BLaER1 treated with 17β-estradiol and CSF1 and Interleukin-3, amounts not matched to agents 10 nM and 100 nM (cell line): ENCODE measurements around the gene SLC5A7.

Experiments used
- H3K27ac ChIP-seq, 11 experiments: shearing (Covaris generic); formaldehyde crosslinking; 2 replicates each; pipeline ENCODE4 v1.8.1; 2022
- H3K27me3 ChIP-seq, 11 experiments: shearing (Covaris generic); formaldehyde crosslinking; 2 replicates each; pipeline ENCODE4 v1.8.1; 2022
- H3K36me3 ChIP-seq, 11 experiments: shearing (Covaris generic); formaldehyde crosslinking; 2 replicates each; pipeline ENCODE4 v1.8.1; 2022
- H3K4me1 ChIP-seq, 10 experiments: shearing (Covaris generic); formaldehyde crosslinking; 2 replicates each; pipeline ENCODE4 v1.8.1; 2022
- H3K4me2 ChIP-seq, 11 experiments: shearing (Covaris generic); formaldehyde crosslinking; 2 replicates each; pipeline ENCODE4 v1.8.1; 2022
- H3K4me3 ChIP-seq, 10 experiments: shearing (Covaris generic); formaldehyde crosslinking; 2 replicates each; pipeline ENCODE4 v1.8.1; 2022
- H3K9ac ChIP-seq, 11 experiments: shearing (Covaris generic); formaldehyde crosslinking; 2 replicates each; pipeline ENCODE4 v1.8.1; 2022
- H3K9me3 ChIP-seq, 11 experiments: shearing (Covaris generic); formaldehyde crosslinking; replicated peaks in 1 of 11; 2 replicates each; pipeline ENCODE4 v1.8.1; 2022
- H4K20me1 ChIP-seq, 11 experiments: shearing (Covaris generic); formaldehyde crosslinking; 2 replicates each; pipeline ENCODE4 v1.8.1; 2022
- Cebpa-rat ChIP-seq, 11 experiments: shearing (Covaris generic); IDR thresholded peaks; 2 replicates each; pipeline ENCODE4 v1.8.1; 2022

SLC5A7 gene

GRCh38 chr2:108010912-108011591, 24.7 kb downstream of the SLC5A7 start:
- Histone ChIP-seq H3K27ac (no peak overlapping the region), H3K4me3 (no peak overlapping the region), H3K4me2 (no peak overlapping the region), H3K36me3 (no peaks in the 10 kb centered on the region), H4K20me1 (no peaks in the 10 kb centered on the region), H3K27me3 (no peaks in the 10 kb centered on the region), H3K4me1 (no peaks in the 10 kb centered on the region), H3K9ac (no peak overlapping the region), H3K9me3 (peaks cover 26 to 34% (median 31%) of the 10 kb centered on the region in 11 experiments)
- no peak for TF ChIP-seq Cebpa-rat (IDR thresholded peaks at IDR 0.05)

DNA sequence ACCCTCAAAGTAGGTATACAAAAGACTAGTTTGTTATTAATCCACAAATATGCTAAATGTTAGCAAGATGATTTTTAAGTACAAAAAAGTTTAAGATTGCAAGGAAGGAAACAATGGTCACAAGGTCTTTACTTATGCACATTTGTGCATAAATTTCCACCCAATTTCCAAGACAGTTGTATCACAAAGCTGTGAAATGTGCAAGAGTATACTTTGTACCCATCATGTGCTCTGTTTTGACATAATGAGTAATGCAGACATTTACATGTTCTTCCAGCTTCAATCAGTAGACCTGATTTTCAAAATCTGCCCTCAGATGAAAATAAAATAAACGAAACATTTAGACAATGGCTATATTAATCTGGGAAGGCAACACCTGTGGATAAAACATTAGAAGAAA, 27.0 kb downstream of the SLC5A7 start:
- H3K27ac ChIP-seq = no peak overlapping the region
- no peak overlapping the region for H3K4me3 ChIP-seq
- H3K4me1 ChIP-seq = peaks cover 0 to 3% (median 0%) of the 10 kb centered on the region in 10 experiments; a peak in 1 of 20 replicates
- H3K27me3 ChIP-seq = no peaks in the 10 kb centered on the region
- peaks cover 26 to 34% (median 31%) of the 10 kb centered on the region in 11 experiments for H3K9me3 ChIP-seq
- no peak overlapping the region for H3K9ac ChIP-seq
- no peaks in the 10 kb centered on the region for H3K36me3 ChIP-seq
- TF ChIP-seq Cebpa-rat (IDR thresholded peaks at IDR 0.05) = no peak
- no peaks in the 10 kb centered on the region for H4K20me1 ChIP-seq
- no peak overlapping the region for H3K4me2 ChIP-seq

GRCh38 chr2:108022628-108023027, 36.3 kb downstream of the SLC5A7 start:
- TF ChIP-seq Cebpa-rat (IDR thresholded peaks at IDR 0.05) = no peak
- H3K9me3 ChIP-seq = no peaks in the 10 kb centered on the region
- H3K9ac ChIP-seq = no peak overlapping the region
- no peaks in the 10 kb centered on the region for H3K36me3 ChIP-seq
- no peak overlapping the region for H3K4me3 ChIP-seq
- H3K4me2 ChIP-seq = no peak overlapping the region
- H3K27ac ChIP-seq = no peak overlapping the region
- H3K4me1 ChIP-seq = peaks cover 0 to 12% (median 4%) of the 10 kb centered on the region in 10 experiments; a peak in 7 of 20 replicates
- H3K27me3 ChIP-seq = no peaks in the 10 kb centered on the region
- H4K20me1 ChIP-seq = no peaks in the 10 kb centered on the region

- no peaks in the 10 kb centered on the region for H3K9me3 ChIP-seq
- TF ChIP-seq Cebpa-rat (IDR thresholded peaks at IDR 0.05) = no peak
- H3K4me1 ChIP-seq = peaks cover 0 to 6% (median 4%) of the 10 kb centered on the region in 10 experiments; a peak in 7 of 20 replicates
- no peak overlapping the region for H3K27ac ChIP-seq
- no peak overlapping the region for H3K4me2 ChIP-seq
- no peaks in the 10 kb centered on the region for H4K20me1 ChIP-seq
- H3K9ac ChIP-seq = no peak overlapping the region
- no peak overlapping the region for H3K4me3 ChIP-seq
- no peaks in the 10 kb centered on the region for H3K36me3 ChIP-seq
- no peaks in the 10 kb centered on the region for H3K27me3 ChIP-seq
These were observed 37.5 kb downstream of the SLC5A7 start for GRCh38 chr2:108023776-108024175.

DNA sequence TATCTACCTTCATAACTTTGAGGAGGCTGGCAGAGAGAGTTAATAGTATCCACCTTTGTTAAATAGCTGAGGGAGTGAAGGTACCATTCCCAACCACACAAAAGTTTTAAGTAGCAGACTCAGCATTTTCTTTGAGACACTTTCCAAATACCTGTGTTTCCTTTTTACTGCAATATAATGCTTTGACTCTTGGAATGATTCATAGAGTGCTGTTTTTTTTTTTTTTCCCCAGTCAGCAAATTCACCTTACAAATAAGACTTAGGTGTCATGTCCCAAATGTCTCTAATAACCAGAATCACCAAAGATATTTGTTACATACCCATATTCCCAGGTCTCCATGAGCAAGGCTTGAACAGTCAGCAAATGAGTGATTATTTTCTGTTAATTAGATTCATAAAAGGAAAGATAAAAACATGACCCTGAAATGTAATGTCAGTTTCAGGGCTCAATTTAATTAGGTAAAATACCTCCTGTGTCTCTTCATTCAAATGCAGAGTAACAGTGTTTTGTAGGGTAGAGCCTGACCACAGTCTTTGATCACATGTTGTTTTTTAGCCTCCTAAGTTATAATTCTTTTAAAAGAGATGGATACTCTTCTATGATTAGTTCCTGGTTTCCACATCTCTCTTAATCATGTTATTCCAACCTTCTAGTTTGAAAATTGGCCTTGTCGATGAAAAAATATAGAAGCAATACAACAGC, 39.9 kb downstream of the SLC5A7 start:
- no peak for TF ChIP-seq Cebpa-rat (IDR thresholded peaks at IDR 0.05)
- Histone ChIP-seq H3K4me1 (no peaks in the 10 kb centered on the region), H3K4me3 (no peak overlapping the region), H3K36me3 (no peaks in the 10 kb centered on the region), H3K27me3 (no peaks in the 10 kb centered on the region), H3K27ac (no peak overlapping the region), H3K4me2 (no peak overlapping the region), H4K20me1 (no peaks in the 10 kb centered on the region), H3K9me3 (peaks cover 1 to 9% (median 5%) of the 10 kb centered on the region in 11 experiments), H3K9ac (no peak overlapping the region)

GRCh38 chr2:108029496-108029895, 43.2 kb downstream of the SLC5A7 start:
- Histone ChIP-seq H3K4me1 (no peaks in the 10 kb centered on the region), H3K4me2 (no peak overlapping the region), H3K27ac (no peak overlapping the region), H4K20me1 (no peaks in the 10 kb centered on the region), H3K4me3 (no peak overlapping the region), H3K9ac (no peak overlapping the region), H3K27me3 (no peaks in the 10 kb centered on the region), H3K36me3 (no peaks in the 10 kb centered on the region), H3K9me3 (peaks cover 13 to 21% (median 16%) of the 10 kb centered on the region in 11 experiments)
- no peak for TF ChIP-seq Cebpa-rat (IDR thresholded peaks at IDR 0.05)

DNA sequence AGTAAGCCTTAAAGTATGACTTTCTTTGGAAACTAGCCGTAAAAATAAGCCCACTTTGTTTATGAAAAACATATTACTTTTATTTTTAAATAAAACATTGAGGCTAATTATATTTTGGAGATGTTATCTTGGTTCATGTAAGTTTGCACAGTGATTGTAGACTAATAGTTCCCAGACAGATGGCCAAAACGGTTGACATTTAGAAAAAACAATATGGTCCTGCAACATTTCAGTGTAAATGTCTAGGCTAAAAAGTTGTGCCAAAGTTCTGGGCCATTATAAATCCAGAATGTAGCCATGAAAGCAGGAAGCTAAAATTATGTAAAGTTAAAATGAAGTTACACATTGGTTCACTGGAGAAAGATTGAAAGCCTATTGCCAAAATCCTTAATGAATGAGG, 43.6 kb downstream of the SLC5A7 start:
- H3K4me1 ChIP-seq = no peaks in the 10 kb centered on the region
- H3K36me3 ChIP-seq = no peaks in the 10 kb centered on the region
- no peak overlapping the region for H3K9ac ChIP-seq
- no peaks in the 10 kb centered on the region for H3K27me3 ChIP-seq
- TF ChIP-seq Cebpa-rat (IDR thresholded peaks at IDR 0.05) = no peak
- H3K4me3 ChIP-seq = no peak overlapping the region
- H3K9me3 ChIP-seq = peaks cover 13 to 21% (median 16%) of the 10 kb centered on the region in 11 experiments
- no peaks in the 10 kb centered on the region for H4K20me1 ChIP-seq
- H3K4me2 ChIP-seq = no peak overlapping the region
- H3K27ac ChIP-seq = no peak overlapping the region

- Histone ChIP-seq H3K27ac (no peak overlapping the region), H3K4me2 (no peak overlapping the region), H3K4me1 (no peaks in the 10 kb centered on the region), H3K4me3 (no peak overlapping the region), H4K20me1 (no peaks in the 10 kb centered on the region), H3K27me3 (no peaks in the 10 kb centered on the region), H3K9ac (no peak overlapping the region), H3K36me3 (no peaks in the 10 kb centered on the region), H3K9me3 (peaks cover 13 to 21% (median 16%) of the 10 kb centered on the region in 11 experiments)
- no peak for TF ChIP-seq Cebpa-rat (IDR thresholded peaks at IDR 0.05)
These were observed 45.2 kb downstream of the SLC5A7 start for GRCh38 chr2:108031471-108031941.

GRCh38 chr2:108034843-108035242, 48.5 kb downstream of the SLC5A7 start:
- Histone ChIP-seq H3K4me3 (no peak overlapping the region), H3K27ac (no peak overlapping the region), H3K9me3 (peaks cover 13 to 21% (median 16%) of the 10 kb centered on the region in 11 experiments), H3K4me2 (no peak overlapping the region), H3K27me3 (no peaks in the 10 kb centered on the region), H4K20me1 (no peaks in the 10 kb centered on the region), H3K9ac (no peak overlapping the region), H3K4me1 (no peaks in the 10 kb centered on the region), H3K36me3 (no peaks in the 10 kb centered on the region)
- TF ChIP-seq Cebpa-rat (IDR thresholded peaks at IDR 0.05) = no peak
